ENCODE measurements around the gene PLD1. TPM values are rescaled to one million over a fixed set of nuclear protein-coding genes. Genes with fewer than 3 reads are reported as not detected.

The PLD1 gene
- total and polyA plus RNA-seq, 2 of the 8 experiments (the other 6 are each of a cell fraction or from before 2014, with no cell fraction given) = 1.2 to 2.6 TPM

DNA sequence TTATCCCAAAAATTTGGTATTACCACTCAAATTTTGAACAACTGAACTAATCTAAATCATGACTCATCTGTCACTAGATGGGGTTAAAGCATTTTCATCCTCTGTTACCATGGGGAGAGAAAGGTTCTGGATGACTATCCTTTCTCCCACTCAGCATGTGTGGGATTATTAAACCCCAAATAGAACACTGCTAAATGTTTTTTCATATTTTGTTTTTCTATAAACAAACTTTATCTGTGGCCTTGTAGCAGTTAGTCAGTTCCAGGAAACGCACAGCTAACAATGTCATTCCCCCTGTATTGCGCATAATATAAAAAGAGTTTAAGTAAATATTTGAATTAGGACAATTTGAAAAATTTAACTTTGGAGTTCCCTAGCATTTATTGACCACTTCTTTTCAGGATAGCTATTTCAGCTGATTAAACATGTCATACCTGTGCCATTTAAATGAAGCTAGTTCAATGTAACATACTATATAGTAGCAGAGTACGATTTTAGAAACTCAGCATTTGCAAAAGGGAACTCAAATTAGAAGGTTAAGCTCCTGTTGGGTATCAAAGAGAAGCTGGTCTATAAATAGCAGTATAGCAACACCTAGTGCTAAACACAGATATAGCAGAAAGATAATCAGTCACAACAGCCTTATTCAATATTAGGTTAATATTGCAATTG, 23.6 kb upstream of the PLD1 start:
- no peak overlapping the region for H3K9ac ChIP-seq (replicated peaks in 1 of 4; ENCODE audit: extremely low read depth in 1 of 4, low read depth in 3 of 4, low read length in 3 of 4)
- no peaks in the 10 kb centered on the region for H3K79me1 ChIP-seq (ENCODE audit: low read depth, low read length)
- H3K23ac ChIP-seq (ENCODE audit: insufficient read length) = no peak overlapping the region
- no peaks in the 10 kb centered on the region for H3K27me3 ChIP-seq (replicated peaks in 1 of 4; ENCODE audit: control insufficient read depth in 3 of 4, extremely low read depth in 1 of 4, insufficient read depth in 3 of 4, low read length in 3 of 4)
- H3K27ac ChIP-seq (ENCODE audit: low read depth, low read length) = no peak overlapping the region
- H3K14ac ChIP-seq (ENCODE audit: insufficient read length) = no peak overlapping the region
- H3K9me3 ChIP-seq (ENCODE audit: insufficient read depth in 2 of 2, low read depth in 1 of 2, low read length in 1 of 2) = no peaks in the 10 kb centered on the region
- no peak overlapping the region for H2BK5ac ChIP-seq (ENCODE audit: low read depth, low read length)
- H3K56ac ChIP-seq (replicated peaks; ENCODE audit: insufficient read length, low read depth, low read length) = no peak overlapping the region
- no peak overlapping the region for H3K4me2 ChIP-seq (ENCODE audit: insufficient read depth in 1 of 2, low read depth in 2 of 2, low read length in 2 of 2)
- H2AK5ac ChIP-seq (ENCODE audit: low read depth, low read length) = no peak overlapping the region
- H3K4me1 ChIP-seq (replicated peaks in 1 of 4; ENCODE audit: control insufficient read depth in 3 of 4, insufficient read depth in 4 of 4, low read length in 3 of 4) = peaks cover 0 to 4% (median 2%) of the 10 kb centered on the region in 4 experiments; a peak in 4 of 7 replicates
- H2BK15ac ChIP-seq (ENCODE audit: low read length) = no peak overlapping the region
- H3K18ac ChIP-seq (ENCODE audit: extremely low read depth, low read length) = no peak overlapping the region
- WGBS, 2 experiments (ENCODE audit: extremely low coverage in 1 of 2, insufficient coverage in 1 of 2, insufficient read length in 1 of 2, insufficient replicate concordance in 2 of 2, low coverage in 1 of 2, low lambda C conversion rate in 2 of 2, missing lambda C conversion rate in 1 of 2) = 85% methylated on average over 3 of the region's 3 CpGs; no CpG with 5 or more reads in 1 of the 2 experiments
- H4K5ac ChIP-seq (ENCODE audit: insufficient read length, low read depth, low read length) = no peak overlapping the region
- POLR2A ChIA-PET (ENCODE audit: partially characterized antibody) = no interaction called here
- H4K20me1 ChIP-seq (replicated peaks in 1 of 2; ENCODE audit: control insufficient read depth in 1 of 2, insufficient read depth in 2 of 2, low read length in 2 of 2) = no peaks in the 10 kb centered on the region
- H3K36me3 ChIP-seq (ENCODE audit: control insufficient read depth in 2 of 4, insufficient read depth in 4 of 4, low read length in 3 of 4) = no peaks in the 10 kb centered on the region
- H4K91ac ChIP-seq (replicated peaks; ENCODE audit: insufficient read length, low read length) = no peak overlapping the region
- DNase-seq (ENCODE audit: low read depth in 1 of 2, low spot score in 2 of 2) (no peak), FAIRE-seq (no peak)
- no peak overlapping the region for H3K4ac ChIP-seq (replicated peaks; ENCODE audit: insufficient read length, low read depth, low read length)
- H4K8ac ChIP-seq (ENCODE audit: extremely low read depth, insufficient read depth, low read length) = no peak overlapping the region
- no peak overlapping the region for H2BK20ac ChIP-seq (ENCODE audit: low read length)
- H3K23me2 ChIP-seq (ENCODE audit: low read depth, low read length) = no peaks in the 10 kb centered on the region
- peak overlapping the region; percentile 42; the same call in 1 of the 2 replicates for H2AFZ ChIP-seq (ENCODE audit: low read length)
- CTCF ChIA-PET (ENCODE audit: partially characterized antibody) = interaction anchor here (0.5 to 3.1 kb wide), 18 partner anchors 9 to 1189 kb away, joined by 3 to 7 read pairs (median 4); partner anchors contain the start of gene PLD1
- TF ChIP-seq RAD21 (IDR thresholded peaks at IDR 0.05 in 1 of 2, conservative IDR thresholded peaks at IDR 0.05 in 1 of 2; ENCODE audit: low read depth in 2 of 2, low read length in 2 of 2) (peak; percentile 65), CTCF (IDR thresholded peaks at IDR 0.05; ENCODE audit: control extremely low read depth in 1 of 3, insufficient read depth in 1 of 3, low read depth in 1 of 3, low read length in 3 of 3) (peak in 2 of 3 experiments; percentile 16 to 54; a peak in 2 of 4 replicates), NRF1 (IDR thresholded peaks at IDR 0.05; ENCODE audit: low read depth, low read length) (no peak), EGR1 (IDR thresholded peaks at IDR 0.05; ENCODE audit: borderline replicate concordance, low read depth, low read length) (no peak)
- no peak overlapping the region for H2BK120ac ChIP-seq (replicated peaks; ENCODE audit: low read depth, low read length)
- H2BK12ac ChIP-seq (ENCODE audit: low read depth, low read length) = no peak overlapping the region
- no peaks in the 10 kb centered on the region for H3K79me2 ChIP-seq (ENCODE audit: control insufficient read depth in 1 of 2, insufficient read depth in 2 of 2, low read length in 2 of 2)
- H3K4me3 ChIP-seq (ENCODE audit: extremely low read depth in 1 of 4, insufficient read depth in 2 of 4, low read depth in 3 of 4, low read length in 4 of 4) = no peak overlapping the region

Data from H1 (cell line).